ENCODE results near the gene INPP5D. TPM values are rescaled to one million over a fixed set of nuclear protein-coding genes. Genes with fewer than 3 reads are reported as not detected.
"Not testable (repeated sequence)": the region's sequence is repeated elsewhere in the genome, so short reads cannot be mapped to it uniquely, and the experiment has no call there.

The INPP5D gene
- total RNA-seq, 1 donor from 2014 or later = 9.7 TPM

GRCh38 chr2:233092432-233093165 is 32.5 kb downstream of the INPP5D start:
- no peak for DNase-seq (ENCODE audit: low read depth)

GRCh38 chr2:233093166-233093448 is 33.0 kb downstream of the INPP5D start:
- DNase-seq (ENCODE audit: low read depth) = no peak

- no peak for DNase-seq (ENCODE audit: low read depth)
Measured at GRCh38 chr2:233093721-233094120, 33.6 kb downstream of the INPP5D start.

GRCh38 chr2:233094614-233095013 is 34.5 kb downstream of the INPP5D start:
- no peak for DNase-seq (ENCODE audit: low read depth)

- no peak for DNase-seq (ENCODE audit: low read depth)
Measured at GRCh38 chr2:233096006-233096405, 35.9 kb downstream of the INPP5D start.

- DNase-seq (ENCODE audit: low read depth) = no peak
Measured at GRCh38 chr2:233098618-233099017, 38.5 kb downstream of the INPP5D start.

GRCh38 chr2:233099820-233100191 is 39.7 kb downstream of the INPP5D start:
- not testable (repeated sequence) for DNase-seq (ENCODE audit: low read depth)

- peak; percentile 9 for DNase-seq (ENCODE audit: low read depth)
Measured at GRCh38 chr2:233100192-233100998, 40.3 kb downstream of the INPP5D start.

GRCh38 chr2:233101141-233101540 is 41.0 kb downstream of the INPP5D start:
- DNase-seq (ENCODE audit: low read depth) = no peak

- no peak for DNase-seq (ENCODE audit: low read depth)
Measured at GRCh38 chr2:233101816-233102215, 41.7 kb downstream of the INPP5D start.

- DNase-seq (ENCODE audit: low read depth) = no peak
Measured at GRCh38 chr2:233105156-233105895, 45.2 kb downstream of the INPP5D start.

GRCh38 chr2:233105930-233106329 is 45.8 kb downstream of the INPP5D start:
- no peak for DNase-seq (ENCODE audit: low read depth)

- no peak for DNase-seq (ENCODE audit: low read depth)
Measured at GRCh38 chr2:233107011-233107410, 46.9 kb downstream of the INPP5D start.

- no peak for DNase-seq (ENCODE audit: low read depth)
Measured at GRCh38 chr2:233107831-233108300, 47.7 kb downstream of the INPP5D start.

- no peak for DNase-seq (ENCODE audit: low read depth)
Measured at GRCh38 chr2:233108611-233109490, 48.7 kb downstream of the INPP5D start.

GRCh38 chr2:233111427-233111826 is 51.3 kb downstream of the INPP5D start:
- no peak for DNase-seq (ENCODE audit: low read depth)

GRCh38 chr2:233112329-233112728 is 52.2 kb downstream of the INPP5D start:
- no peak for DNase-seq (ENCODE audit: low read depth)

GRCh38 chr2:233112776-233113452 is 52.8 kb downstream of the INPP5D start:
- DNase-seq (ENCODE audit: low read depth) = no peak

- DNase-seq (ENCODE audit: low read depth) = no peak
Measured at GRCh38 chr2:233114421-233114861, 54.3 kb downstream of the INPP5D start.

GRCh38 chr2:233115121-233115520 is 55.0 kb downstream of the INPP5D start:
- no peak for DNase-seq (ENCODE audit: low read depth)

GRCh38 chr2:233115741-233116140 is 55.6 kb downstream of the INPP5D start:
- no peak for DNase-seq (ENCODE audit: low read depth)

Measured in renal cortical epithelial cell (primary cell).